PFSK-1 (cell line): ENCODE measurements around the gene ATP11A.

Experiments
- FOXP2 ChIP-seq: optimal IDR thresholded peaks from 2 replicates; pipeline ENCODE3; 2011; ENCODE audit warnings: borderline replicate concordance, control low read depth, inconsistent platforms; ENCODE audit not compliant: insufficient read depth; ENCODE audit errors: extremely low read length, extremely low read depth
- POLR2AphosphoS5 ChIP-seq: IDR thresholded peaks from 2 replicates; pipeline ENCODE4 v1.6.1; 2012; ENCODE audit warnings: low read depth, mild to moderate bottlenecking, control low read depth, low read length, moderate library complexity
- REST ChIP-seq, 2 experiments: IDR thresholded peaks; 2 replicates each; pipeline versions ENCODE4 v1.6.1 to v1.8.0; 2011 to 2012; ENCODE audit warnings: low read depth in 2 of 2, low read length in 2 of 2, control low read depth in 1 of 2, inconsistent platforms in 1 of 2, mild to moderate bottlenecking in 1 of 2, moderate library complexity in 1 of 2; ENCODE audit not compliant: insufficient read depth in 1 of 2
- SIN3A ChIP-seq: IDR thresholded peaks from 2 replicates; pipeline ENCODE4 v1.6.1; 2012; ENCODE audit warnings: mild to moderate bottlenecking, low read length, moderate library complexity, borderline replicate concordance; ENCODE audit not compliant: insufficient read depth
- TAF1 ChIP-seq: IDR thresholded peaks from 2 replicates; pipeline ENCODE4 v1.6.1; 2012; ENCODE audit warnings: low read length, control low read depth, borderline replicate concordance; ENCODE audit not compliant: insufficient read depth

The ATP11A gene

GRCh38 chr13:112688560-112689302 lies 1.1 kb upstream of the ATP11A start:
- TF ChIP-seq FOXP2 (no peak), TAF1 (no peak), REST (IDR thresholded peaks at IDR 0.05; ENCODE audit: insufficient read depth in 1 of 2, low read depth in 2 of 2, low read length in 2 of 2) (no peak), SIN3A (no peak), POLR2AphosphoS5 (no peak)

GRCh38 chr13:112690283-112690929 lies 568 bp downstream of the ATP11A start:
- no peak for TF ChIP-seq REST (IDR thresholded peaks at IDR 0.05; ENCODE audit: insufficient read depth in 1 of 2, low read depth in 2 of 2, low read length in 2 of 2)
- TF ChIP-seq POLR2AphosphoS5: no peak
- TF ChIP-seq TAF1: no peak
- no peak for TF ChIP-seq FOXP2
- TF ChIP-seq SIN3A: no peak

GRCh38 chr13:112692104-112692503 lies 2.3 kb downstream of the ATP11A start:
- TF ChIP-seq TAF1: no peak
- TF ChIP-seq FOXP2: no peak
- no peak for TF ChIP-seq POLR2AphosphoS5
- no peak for TF ChIP-seq SIN3A
- TF ChIP-seq REST (IDR thresholded peaks at IDR 0.05; ENCODE audit: insufficient read depth in 1 of 2, low read depth in 2 of 2, low read length in 2 of 2): no peak

- TF ChIP-seq TAF1: no peak
- no peak for TF ChIP-seq FOXP2
- no peak for TF ChIP-seq SIN3A
- no peak for TF ChIP-seq REST (IDR thresholded peaks at IDR 0.05; ENCODE audit: insufficient read depth in 1 of 2, low read depth in 2 of 2, low read length in 2 of 2)
- TF ChIP-seq POLR2AphosphoS5: no peak
These were observed 2.7 kb downstream of the ATP11A start for GRCh38 chr13:112692586-112692985.
